Smooth muscle cell (in vitro differentiated cells): ENCODE measurements around the gene ALDH3A1. TPM values are rescaled to one million over a fixed set of nuclear protein-coding genes. Genes with fewer than 3 reads are reported as not detected.

Experiments
- DNase-seq: peaks from one replicate; lab custom pipeline; 2025; ENCODE audit not compliant: unreplicated experiment; lab: John Stamatoyannopoulos, UW
- H2AFZ ChIP-seq: fragments of 200-600 bp; sonication (generic); 2 replicates; pipeline ENCODE4 v1.6.0; 2016; ENCODE audit warnings: antibody characterized with exemption, low read depth, mild to moderate bottlenecking
- H3F3A ChIP-seq: fragments of 200-600 bp; sonication (generic); 2 replicates; pipeline ENCODE4 v1.6.0; 2017; ENCODE audit warnings: antibody characterized with exemption, low read depth
- H3K27ac ChIP-seq: fragments of 200-600 bp; sonication (generic); 2 replicates; pipeline ENCODE4 v1.5.1; 2016; ENCODE audit warnings: low read depth, mild to moderate bottlenecking
- H3K27me3 ChIP-seq: fragments of 200-600 bp; sonication (generic); 2 replicates; pipeline ENCODE4 v1.6.1; 2016; ENCODE audit warnings: low read depth, mild to moderate bottlenecking
- H3K36me3 ChIP-seq: fragments of 200-600 bp; sonication (generic); 2 replicates; pipeline ENCODE4 v1.5.1; 2016; ENCODE audit warnings: low read depth
- H3K4me1 ChIP-seq: fragments of 200-600 bp; sonication (generic); 2 replicates; pipeline ENCODE4 v1.5.1; 2016; ENCODE audit warnings: low read depth
- H3K4me2 ChIP-seq: fragments of 200-600 bp; sonication (generic); 2 replicates; pipeline ENCODE4 v1.6.0; 2016; ENCODE audit warnings: mild to moderate bottlenecking
- H3K4me3 ChIP-seq: fragments of 200-600 bp; sonication (generic); 2 replicates; pipeline ENCODE4 v1.5.1; 2016; ENCODE audit warnings: mild to moderate bottlenecking
- H3K79me2 ChIP-seq: fragments of 200-600 bp; sonication (generic); 2 replicates; pipeline ENCODE4 v1.6.0; 2016; ENCODE audit warnings: low read depth, mild to moderate bottlenecking
- H3K9ac ChIP-seq: fragments of 200-600 bp; sonication (generic); 2 replicates; pipeline ENCODE4 v1.6.0; 2016; ENCODE audit warnings: low read depth
- H3K9me3 ChIP-seq: fragments of 200-600 bp; sonication (generic); replicated peaks from 2 replicates; pipeline ENCODE4 v1.5.1; 2016; ENCODE audit warnings: low read depth
- H4K20me1 ChIP-seq: fragments of 200-600 bp; sonication (generic); 2 replicates; pipeline ENCODE4 v1.6.0; 2016; ENCODE audit warnings: low read depth
- CTCF ChIP-seq: fragments of 200-600 bp; sonication (generic); IDR thresholded peaks from 2 replicates; pipeline ENCODE4 v1.5.1; 2017; ENCODE audit warnings: borderline replicate concordance, mild to moderate bottlenecking, antibody characterized with exemption; ENCODE audit not compliant: insufficient read depth, poor library complexity, severe bottlenecking
- WGBS: methylation state at CpG from one replicate; pipeline ENCODE4 v1.1.7; 2016; ENCODE audit warnings: low lambda C conversion rate; 5-methylcytosine and 5-hydroxymethylcytosine counted together
- polyA plus RNA-seq: library from polyadenylated mRNA; unstranded; fragments of >200 nt; fragmentation: Nextera tagmentation; extraction: Ambion mirVana; gene quantifications from 2 replicates; pipeline ENCODE4 v1.2.1, GENCODE V29; 2016
- total RNA-seq: library from RNA; depleted of rRNA; stranded (reverse); fragments of >200 nt; gene quantifications from 2 replicates; pipeline ENCODE4 v1.2.3, GENCODE V29; 2014

The ALDH3A1 gene
- total and polyA plus RNA-seq, 2 experiments from 2014 or later = 0.18 TPM; not detected in 1

GRCh38 chr17:19718613-19719354, 29.3 kb downstream of the ALDH3A1 start:
- no peak overlapping the region for H3K9ac ChIP-seq
- H3K79me2 ChIP-seq = no peaks in the 10 kb centered on the region
- H3K4me3 ChIP-seq = no peak overlapping the region
- H3K4me2 ChIP-seq = no peak overlapping the region
- no peaks in the 10 kb centered on the region for H3K27me3 ChIP-seq
- no peak overlapping the region for H2AFZ ChIP-seq
- no peak overlapping the region for H3K27ac ChIP-seq
- 74% methylated on average over 18 of the region's 18 CpGs for WGBS
- peak; percentile 13 for TF ChIP-seq CTCF
- no peak for DNase-seq
- H3K36me3 ChIP-seq = no peaks in the 10 kb centered on the region
- no peaks in the 10 kb centered on the region for H4K20me1 ChIP-seq
- peaks cover 5% of the 10 kb centered on the region for H3K4me1 ChIP-seq
- H3K9me3 ChIP-seq = no peaks in the 10 kb centered on the region
- H3F3A ChIP-seq = no peaks in the 10 kb centered on the region

- WGBS = 87% methylated on average over 12 of the region's 12 CpGs
- TF ChIP-seq CTCF = no peak
Observed at GRCh38 chr17:19718041-19718612, 30.0 kb downstream of the ALDH3A1 start.

GRCh38 chr17:19717411-19717908, 30.6 kb downstream of the ALDH3A1 start:
- Histone ChIP-seq H3K9ac (no peak overlapping the region), H3K79me2 (no peaks in the 10 kb centered on the region), H3K27me3 (no peaks in the 10 kb centered on the region), H3K4me2 (no peak overlapping the region), H3K36me3 (no peaks in the 10 kb centered on the region), H3K4me1 (peaks cover 5% of the 10 kb centered on the region), H3K9me3 (no peaks in the 10 kb centered on the region), H3K27ac (no peak overlapping the region), H3K4me3 (no peak overlapping the region), H4K20me1 (no peaks in the 10 kb centered on the region), H2AFZ (no peak overlapping the region), H3F3A (no peaks in the 10 kb centered on the region)
- WGBS = 93% methylated on average over 9 of the region's 10 CpGs
- DNase-seq = no peak
- no peak for TF ChIP-seq CTCF

More at GRCh38 chr17:19718041-19718612, 30.0 kb downstream of the ALDH3A1 start:
- no peak for DNase-seq
- Histone ChIP-seq H3K4me1 (peaks cover 5% of the 10 kb centered on the region), H3K36me3 (no peaks in the 10 kb centered on the region), H3F3A (no peaks in the 10 kb centered on the region), H3K27ac (no peak overlapping the region), H3K27me3 (no peaks in the 10 kb centered on the region), H2AFZ (no peak overlapping the region), H3K4me3 (no peak overlapping the region), H3K9me3 (no peaks in the 10 kb centered on the region), H3K79me2 (no peaks in the 10 kb centered on the region), H3K4me2 (no peak overlapping the region), H4K20me1 (no peaks in the 10 kb centered on the region), H3K9ac (no peak overlapping the region)
